SK-N-SH treated with all-trans-retinoic acid at 6 μM for 48 hours (cell line): Measurements from ENCODE around the gene HSP90AA1.

Source experiments
- ATAC-seq: fragments of 200-7000 bp; cut with Tn5 transposase; 3 replicates; pipeline ENCODE4 v1.9.1; 2020; ENCODE audit warnings: mild to moderate bottlenecking, moderate library complexity
- ARNTL ChIP-seq: fragments of 450-650 bp; formaldehyde crosslinking; IDR thresholded peaks from 2 replicates; pipeline ENCODE4 v1.5.0; 2020; ENCODE audit warnings: low read depth, mild to moderate bottlenecking, moderate library complexity, borderline replicate concordance
- BACH2 ChIP-seq: fragments of 250-450 bp; sonication (Bioruptor Pico); IDR thresholded peaks from 2 replicates; pipeline ENCODE4 v1.9.0; 2021; ENCODE audit warnings: mild to moderate bottlenecking, borderline replicate concordance
- CSRNP3 ChIP-seq: fragments of 250-450 bp; sonication (Bioruptor Pico); IDR thresholded peaks from 2 replicates; pipeline ENCODE4 v1.5.1; 2021; ENCODE audit warnings: mild to moderate bottlenecking, moderate library complexity
- ESRRG ChIP-seq: fragments of 250-450 bp; sonication (Bioruptor Pico); IDR thresholded peaks from 2 replicates; pipeline ENCODE4 v1.6.1; 2021; ENCODE audit warnings: mild to moderate bottlenecking
- GLIS3 ChIP-seq: fragments of 250-450 bp; sonication (Bioruptor Pico); IDR thresholded peaks from 2 replicates; pipeline ENCODE4 v1.5.0; 2020; ENCODE audit warnings: mild to moderate bottlenecking, moderate library complexity
- ISL1 ChIP-seq: fragments of 250-450 bp; sonication (Bioruptor Pico); IDR thresholded peaks from 2 replicates; pipeline ENCODE4 v2.1.2; 2022; ENCODE audit warnings: mild to moderate bottlenecking, moderate library complexity
- OSR1 ChIP-seq: fragments of 250-450 bp; sonication (Bioruptor Pico); IDR thresholded peaks from 2 replicates; pipeline ENCODE4 v1.8.0; 2022; ENCODE audit warnings: moderate library complexity, mild to moderate bottlenecking, inconsistent platforms
- PPARA ChIP-seq: fragments of 250-450 bp; sonication (Bioruptor Pico); IDR thresholded peaks from 2 replicates; pipeline ENCODE4 v1.5.0; 2020; ENCODE audit warnings: mild to moderate bottlenecking, borderline replicate concordance
- RARB ChIP-seq: fragments of 250-450 bp; sonication (Bioruptor Pico); IDR thresholded peaks from 2 replicates; pipeline ENCODE4 v1.8.0; 2021; ENCODE audit warnings: mild to moderate bottlenecking, moderate library complexity
- TOX ChIP-seq: fragments of 250-450 bp; sonication (Bioruptor Pico); IDR thresholded peaks from 2 replicates; pipeline ENCODE4 v1.8.0; 2021; ENCODE audit warnings: mild to moderate bottlenecking, moderate library complexity, borderline replicate concordance
- ZC3H10 ChIP-seq: fragments of 250-450 bp; sonication (Bioruptor Pico); IDR thresholded peaks from 2 replicates; pipeline ENCODE4 v1.5.1; 2021; ENCODE audit warnings: mild to moderate bottlenecking, moderate library complexity
- ZFP3 ChIP-seq: fragments of 250-450 bp; sonication (Bioruptor Pico); IDR thresholded peaks from 2 replicates; pipeline ENCODE4 v1.5.0; 2020; ENCODE audit warnings: mild to moderate bottlenecking, moderate library complexity
- ZFP30 ChIP-seq: fragments of 450-650 bp; formaldehyde crosslinking; IDR thresholded peaks from 2 replicates; pipeline ENCODE4 v1.5.0; 2022; ENCODE audit warnings: mild to moderate bottlenecking, moderate library complexity
- ZNF565 ChIP-seq: fragments of 450-650 bp; formaldehyde crosslinking; conservative IDR thresholded peaks from 2 replicates; pipeline ENCODE4 v1.5.0; 2020; ENCODE audit warnings: low read depth, mild to moderate bottlenecking, moderate library complexity
- ZNF70 ChIP-seq: fragments of 450-650 bp; formaldehyde crosslinking; IDR thresholded peaks from 2 replicates; pipeline ENCODE4 v1.5.0; 2020; ENCODE audit warnings: mild to moderate bottlenecking, moderate library complexity
- TF ChIP-seq, protein P1 (sequence below): fragments of 250-450 bp; sonication (Bioruptor Pico); IDR thresholded peaks from 2 replicates; pipeline ENCODE4 v1.8.0; 2021; ENCODE audit warnings: low read depth, mild to moderate bottlenecking, moderate library complexity, borderline replicate concordance
- TF ChIP-seq, protein P2 (sequence below): fragments of 250-450 bp; sonication (Bioruptor Pico); IDR thresholded peaks from 2 replicates; pipeline ENCODE4 v1.5.1; 2020; ENCODE audit warnings: low read depth, mild to moderate bottlenecking, moderate library complexity
- TF ChIP-seq, protein P3 (sequence below): fragments of 250-450 bp; sonication (Bioruptor Pico); IDR thresholded peaks from 2 replicates; pipeline ENCODE4 v1.8.0; 2020; ENCODE audit warnings: mild to moderate bottlenecking, moderate library complexity, borderline replicate concordance
- TF ChIP-seq, protein P4 (sequence below): fragments of 250-450 bp; sonication (Bioruptor Pico); IDR thresholded peaks from 2 replicates; pipeline ENCODE4 v1.5.0; 2020; ENCODE audit warnings: mild to moderate bottlenecking, moderate library complexity

HSP90AA1 gene

GRCh38 chr14:102033241-102033640 is 53.6 kb downstream of the HSP90AA1 start:
- no peak for ATAC-seq
- TF ChIP-seq, protein P1, sequence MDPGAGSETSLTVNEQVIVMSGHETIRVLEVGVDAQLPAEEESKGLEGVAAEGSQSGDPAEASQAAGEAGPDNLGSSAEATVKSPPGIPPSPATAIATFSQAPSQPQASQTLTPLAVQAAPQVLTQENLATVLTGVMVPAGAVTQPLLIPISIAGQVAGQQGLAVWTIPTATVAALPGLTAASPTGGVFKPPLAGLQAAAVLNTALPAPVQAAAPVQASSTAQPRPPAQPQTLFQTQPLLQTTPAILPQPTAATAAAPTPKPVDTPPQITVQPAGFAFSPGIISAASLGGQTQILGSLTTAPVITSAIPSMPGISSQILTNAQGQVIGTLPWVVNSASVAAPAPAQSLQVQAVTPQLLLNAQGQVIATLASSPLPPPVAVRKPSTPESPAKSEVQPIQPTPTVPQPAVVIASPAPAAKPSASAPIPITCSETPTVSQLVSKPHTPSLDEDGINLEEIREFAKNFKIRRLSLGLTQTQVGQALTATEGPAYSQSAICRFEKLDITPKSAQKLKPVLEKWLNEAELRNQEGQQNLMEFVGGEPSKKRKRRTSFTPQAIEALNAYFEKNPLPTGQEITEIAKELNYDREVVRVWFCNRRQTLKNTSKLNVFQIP: no peak
- TF ChIP-seq, protein P2, sequence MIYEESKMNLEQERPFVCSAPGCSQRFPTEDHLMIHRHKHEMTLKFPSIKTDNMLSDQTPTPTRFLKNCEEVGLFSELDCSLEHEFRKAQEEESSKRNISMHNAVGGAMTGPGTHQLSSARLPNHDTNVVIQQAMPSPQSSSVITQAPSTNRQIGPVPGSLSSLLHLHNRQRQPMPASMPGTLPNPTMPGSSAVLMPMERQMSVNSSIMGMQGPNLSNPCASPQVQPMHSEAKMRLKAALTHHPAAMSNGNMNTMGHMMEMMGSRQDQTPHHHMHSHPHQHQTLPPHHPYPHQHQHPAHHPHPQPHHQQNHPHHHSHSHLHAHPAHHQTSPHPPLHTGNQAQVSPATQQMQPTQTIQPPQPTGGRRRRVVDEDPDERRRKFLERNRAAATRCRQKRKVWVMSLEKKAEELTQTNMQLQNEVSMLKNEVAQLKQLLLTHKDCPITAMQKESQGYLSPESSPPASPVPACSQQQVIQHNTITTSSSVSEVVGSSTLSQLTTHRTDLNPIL (CRISPR knock-in tag): no peak
- TF ChIP-seq OSR1 (CRISPR knock-in tag) (no peak), ZFP3 (CRISPR knock-in tag) (no peak), RARB (no peak), PPARA (CRISPR knock-in tag) (no peak), ZNF70 (CRISPR knock-in tag) (no peak), GLIS3 (CRISPR knock-in tag) (no peak), ZFP30 (no peak), CSRNP3 (CRISPR knock-in tag) (no peak), ISL1 (CRISPR knock-in tag) (no peak), ARNTL (CRISPR knock-in tag) (no peak), ZNF565 (CRISPR knock-in tag) (no peak), ESRRG (CRISPR knock-in tag) (no peak), BACH2 (CRISPR knock-in tag) (no peak), ZC3H10 (CRISPR knock-in tag) (no peak), TOX (CRISPR knock-in tag) (no peak)
- TF ChIP-seq, protein P3, sequence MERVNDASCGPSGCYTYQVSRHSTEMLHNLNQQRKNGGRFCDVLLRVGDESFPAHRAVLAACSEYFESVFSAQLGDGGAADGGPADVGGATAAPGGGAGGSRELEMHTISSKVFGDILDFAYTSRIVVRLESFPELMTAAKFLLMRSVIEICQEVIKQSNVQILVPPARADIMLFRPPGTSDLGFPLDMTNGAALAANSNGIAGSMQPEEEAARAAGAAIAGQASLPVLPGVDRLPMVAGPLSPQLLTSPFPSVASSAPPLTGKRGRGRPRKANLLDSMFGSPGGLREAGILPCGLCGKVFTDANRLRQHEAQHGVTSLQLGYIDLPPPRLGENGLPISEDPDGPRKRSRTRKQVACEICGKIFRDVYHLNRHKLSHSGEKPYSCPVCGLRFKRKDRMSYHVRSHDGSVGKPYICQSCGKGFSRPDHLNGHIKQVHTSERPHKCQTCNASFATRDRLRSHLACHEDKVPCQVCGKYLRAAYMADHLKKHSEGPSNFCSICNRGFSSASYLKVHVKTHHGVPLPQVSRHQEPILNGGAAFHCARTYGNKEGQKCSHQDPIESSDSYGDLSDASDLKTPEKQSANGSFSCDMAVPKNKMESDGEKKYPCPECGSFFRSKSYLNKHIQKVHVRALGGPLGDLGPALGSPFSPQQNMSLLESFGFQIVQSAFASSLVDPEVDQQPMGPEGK: no peak
- TF ChIP-seq, protein P4, sequence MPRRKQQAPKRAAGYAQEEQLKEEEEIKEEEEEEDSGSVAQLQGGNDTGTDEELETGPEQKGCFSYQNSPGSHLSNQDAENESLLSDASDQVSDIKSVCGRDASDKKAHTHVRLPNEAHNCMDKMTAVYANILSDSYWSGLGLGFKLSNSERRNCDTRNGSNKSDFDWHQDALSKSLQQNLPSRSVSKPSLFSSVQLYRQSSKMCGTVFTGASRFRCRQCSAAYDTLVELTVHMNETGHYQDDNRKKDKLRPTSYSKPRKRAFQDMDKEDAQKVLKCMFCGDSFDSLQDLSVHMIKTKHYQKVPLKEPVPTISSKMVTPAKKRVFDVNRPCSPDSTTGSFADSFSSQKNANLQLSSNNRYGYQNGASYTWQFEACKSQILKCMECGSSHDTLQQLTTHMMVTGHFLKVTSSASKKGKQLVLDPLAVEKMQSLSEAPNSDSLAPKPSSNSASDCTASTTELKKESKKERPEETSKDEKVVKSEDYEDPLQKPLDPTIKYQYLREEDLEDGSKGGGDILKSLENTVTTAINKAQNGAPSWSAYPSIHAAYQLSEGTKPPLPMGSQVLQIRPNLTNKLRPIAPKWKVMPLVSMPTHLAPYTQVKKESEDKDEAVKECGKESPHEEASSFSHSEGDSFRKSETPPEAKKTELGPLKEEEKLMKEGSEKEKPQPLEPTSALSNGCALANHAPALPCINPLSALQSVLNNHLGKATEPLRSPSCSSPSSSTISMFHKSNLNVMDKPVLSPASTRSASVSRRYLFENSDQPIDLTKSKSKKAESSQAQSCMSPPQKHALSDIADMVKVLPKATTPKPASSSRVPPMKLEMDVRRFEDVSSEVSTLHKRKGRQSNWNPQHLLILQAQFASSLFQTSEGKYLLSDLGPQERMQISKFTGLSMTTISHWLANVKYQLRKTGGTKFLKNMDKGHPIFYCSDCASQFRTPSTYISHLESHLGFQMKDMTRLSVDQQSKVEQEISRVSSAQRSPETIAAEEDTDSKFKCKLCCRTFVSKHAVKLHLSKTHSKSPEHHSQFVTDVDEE (CRISPR knock-in tag): no peak
